ENCODE results near the gene TSTD1. TPM values are rescaled to one million over a fixed set of nuclear protein-coding genes. Genes with fewer than 3 reads are reported as not detected.
A peak's percentile ranks its signal among the peaks of the same experiment; 100 is the strongest.

The TSTD1 gene
- total and polyA plus RNA-seq, 2 of the 8 experiments (the other 6 are each of a cell fraction or from before 2014, with no cell fraction given) = 60.9 to 314 TPM

DNA sequence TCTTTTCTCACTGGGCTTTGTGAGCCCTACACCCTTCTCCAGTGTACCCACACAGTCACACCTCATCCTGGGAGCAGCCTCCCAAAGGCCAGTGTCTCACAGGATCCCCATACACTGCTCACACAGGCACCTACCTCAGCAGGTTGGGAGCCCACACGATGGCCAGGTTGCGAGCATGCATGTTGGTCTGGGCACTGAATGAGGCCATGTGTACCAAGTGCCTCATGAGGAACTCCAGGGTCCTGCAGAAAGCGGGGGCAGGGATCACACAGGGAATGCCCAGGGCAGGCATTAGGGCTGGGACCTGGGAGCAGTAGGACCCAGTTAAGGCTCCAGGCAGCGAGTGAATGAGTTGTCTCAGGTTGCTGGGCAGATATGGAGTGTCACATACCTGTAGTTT lies 15.5 kb upstream of the TSTD1 start:
- Histone ChIP-seq H3K56ac (replicated peaks; ENCODE audit: insufficient read length, low read depth, low read length) (no peak overlapping the region), H4K5ac (ENCODE audit: insufficient read length, low read depth, low read length) (no peak overlapping the region), H3K4ac (replicated peaks; ENCODE audit: insufficient read length, low read depth, low read length) (no peak overlapping the region), H4K8ac (ENCODE audit: extremely low read depth, insufficient read depth, low read length) (peak overlapping the region; percentile 71; the same call in 1 of the 2 replicates), H3K79me2 (ENCODE audit: control insufficient read depth in 1 of 2, insufficient read depth in 2 of 2, low read length in 2 of 2) (no peaks in the 10 kb centered on the region), H4K91ac (replicated peaks; ENCODE audit: insufficient read length, low read length) (no peak overlapping the region), H3K4me1 (replicated peaks in 1 of 4; ENCODE audit: control insufficient read depth in 3 of 4, insufficient read depth in 4 of 4, low read length in 3 of 4) (no peaks in the 10 kb centered on the region), H2BK20ac (ENCODE audit: low read length) (no peak overlapping the region), H2BK15ac (ENCODE audit: low read length) (0 out of 2 replicates have a peak overlapping the region, but pooled peaks have one; percentile 5), H4K20me1 (replicated peaks in 1 of 2; ENCODE audit: control insufficient read depth in 1 of 2, insufficient read depth in 2 of 2, low read length in 2 of 2) (no peaks in the 10 kb centered on the region), H3K27me3 (replicated peaks in 1 of 4; ENCODE audit: control insufficient read depth in 3 of 4, extremely low read depth in 1 of 4, insufficient read depth in 3 of 4, low read length in 3 of 4) (no peaks in the 10 kb centered on the region), H2BK12ac (ENCODE audit: low read depth, low read length) (no peak overlapping the region), H2AK5ac (ENCODE audit: low read depth, low read length) (no peak overlapping the region), H3K23me2 (ENCODE audit: low read depth, low read length) (no peaks in the 10 kb centered on the region; the same call in 1 of the 2 replicates), H3K9me3 (ENCODE audit: insufficient read depth in 2 of 2, low read depth in 1 of 2, low read length in 1 of 2) (no peaks in the 10 kb centered on the region), H3K9ac (replicated peaks in 1 of 4; ENCODE audit: extremely low read depth in 1 of 4, low read depth in 3 of 4, low read length in 3 of 4) (peak overlapping the region in 1 of 4 experiments; percentile 4; a peak in 1 of 7 replicates), H2AFZ (ENCODE audit: low read length) (peak overlapping the region; percentile 45; the same call in 1 of the 2 replicates), H2BK120ac (replicated peaks; ENCODE audit: low read depth, low read length) (no peak overlapping the region), H3K14ac (ENCODE audit: insufficient read length) (no peak overlapping the region), H3K79me1 (ENCODE audit: low read depth, low read length) (no peaks in the 10 kb centered on the region), H3K36me3 (ENCODE audit: control insufficient read depth in 2 of 4, insufficient read depth in 4 of 4, low read length in 3 of 4) (no peaks in the 10 kb centered on the region), H3K4me3 (ENCODE audit: extremely low read depth in 1 of 4, insufficient read depth in 2 of 4, low read depth in 3 of 4, low read length in 4 of 4) (no peak overlapping the region), H3K18ac (ENCODE audit: extremely low read depth, low read length) (no peak overlapping the region), H3K23ac (ENCODE audit: insufficient read length) (no peak overlapping the region), H2BK5ac (ENCODE audit: low read depth, low read length) (no peak overlapping the region), H3K4me2 (ENCODE audit: insufficient read depth in 1 of 2, low read depth in 2 of 2, low read length in 2 of 2) (no peak overlapping the region), H3K27ac (ENCODE audit: low read depth, low read length) (no peak overlapping the region)
- DNase-seq (ENCODE audit: low read depth in 1 of 2, low spot score in 2 of 2) = no peak
- CTCF ChIA-PET (ENCODE audit: partially characterized antibody) = interaction anchor here (0.6 to 2.5 kb wide), 16 partner anchors 9 to 85 kb away, joined by 3 to 12 read pairs (median 4); partner anchors contain the start of genes ARHGAP30, KLHDC9 and USF1
- WGBS, 2 experiments (ENCODE audit: extremely low coverage in 1 of 2, insufficient coverage in 1 of 2, insufficient read length in 1 of 2, insufficient replicate concordance in 2 of 2, low coverage in 1 of 2, low lambda C conversion rate in 2 of 2, missing lambda C conversion rate in 1 of 2) = 87% methylated on average over 4 of the region's 4 CpGs; no CpG with 5 or more reads in 1 of the 2 experiments
- POLR2A ChIA-PET (ENCODE audit: partially characterized antibody) = interaction anchor here (1.0 to 2.9 kb wide), 2 partner anchors 9 to 34 kb away, joined by 3 to 21 read pairs; partner anchors contain the start of gene USF1
- no peak for FAIRE-seq
- no peak for TF ChIP-seq POLR2AphosphoS5 (IDR thresholded peaks at IDR 0.05; ENCODE audit: low read depth, low read length)
- TF ChIP-seq SIX5 (IDR thresholded peaks at IDR 0.05; ENCODE audit: low read depth, low read length) = no peak
- no peak for TF ChIP-seq SP4 (IDR thresholded peaks at IDR 0.05; ENCODE audit: low read length)
- no peak for TF ChIP-seq HDAC2 (IDR thresholded peaks at IDR 0.05; ENCODE audit: borderline replicate concordance in 1 of 2, low read depth in 2 of 2, low read length in 2 of 2)
- TF ChIP-seq POLR2A (IDR thresholded peaks at IDR 0.05; ENCODE audit: control extremely low read depth in 1 of 2, low read depth in 2 of 2, low read length in 2 of 2) = no peak
- no peak for TF ChIP-seq EZH2 (IDR thresholded peaks at IDR 0.05; ENCODE audit: low read depth, low read length, severe bottlenecking)
- no peak for TF ChIP-seq SUZ12 (IDR thresholded peaks at IDR 0.05; ENCODE audit: low read length)
- TF ChIP-seq, protein P1, sequence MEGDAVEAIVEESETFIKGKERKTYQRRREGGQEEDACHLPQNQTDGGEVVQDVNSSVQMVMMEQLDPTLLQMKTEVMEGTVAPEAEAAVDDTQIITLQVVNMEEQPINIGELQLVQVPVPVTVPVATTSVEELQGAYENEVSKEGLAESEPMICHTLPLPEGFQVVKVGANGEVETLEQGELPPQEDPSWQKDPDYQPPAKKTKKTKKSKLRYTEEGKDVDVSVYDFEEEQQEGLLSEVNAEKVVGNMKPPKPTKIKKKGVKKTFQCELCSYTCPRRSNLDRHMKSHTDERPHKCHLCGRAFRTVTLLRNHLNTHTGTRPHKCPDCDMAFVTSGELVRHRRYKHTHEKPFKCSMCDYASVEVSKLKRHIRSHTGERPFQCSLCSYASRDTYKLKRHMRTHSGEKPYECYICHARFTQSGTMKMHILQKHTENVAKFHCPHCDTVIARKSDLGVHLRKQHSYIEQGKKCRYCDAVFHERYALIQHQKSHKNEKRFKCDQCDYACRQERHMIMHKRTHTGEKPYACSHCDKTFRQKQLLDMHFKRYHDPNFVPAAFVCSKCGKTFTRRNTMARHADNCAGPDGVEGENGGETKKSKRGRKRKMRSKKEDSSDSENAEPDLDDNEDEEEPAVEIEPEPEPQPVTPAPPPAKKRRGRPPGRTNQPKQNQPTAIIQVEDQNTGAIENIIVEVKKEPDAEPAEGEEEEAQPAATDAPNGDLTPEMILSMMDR (IDR thresholded peaks at IDR 0.05; ENCODE audit: control extremely low read depth in 1 of 3, insufficient read depth in 1 of 3, low read depth in 1 of 3, low read length in 3 of 3) = no peak
- TF ChIP-seq SP1 (IDR thresholded peaks at IDR 0.05; ENCODE audit: low read depth, low read length) = no peak
- TF ChIP-seq PHF8 (conservative IDR thresholded peaks at IDR 0.05; ENCODE audit: low read depth, low read length) = no peak
- no peak for TF ChIP-seq RAD21 (IDR thresholded peaks at IDR 0.05 in 1 of 2, conservative IDR thresholded peaks at IDR 0.05 in 1 of 2; ENCODE audit: low read depth in 2 of 2, low read length in 2 of 2)

All from H1 (cell line).